ENCODE measurements around the gene NCLN. TPM values are rescaled to one million over a fixed set of nuclear protein-coding genes. Genes with fewer than 3 reads are reported as not detected.
A peak's percentile ranks its signal among the peaks of the same experiment; 100 is the strongest.
"Not testable (repeated sequence)": the region's sequence is repeated elsewhere in the genome, so short reads cannot be mapped to it uniquely, and the experiment has no call there.

NCLN gene
- polyA plus RNA-seq, 3 donors: 26.3 to 51.8 (median 37.5) TPM

DNA sequence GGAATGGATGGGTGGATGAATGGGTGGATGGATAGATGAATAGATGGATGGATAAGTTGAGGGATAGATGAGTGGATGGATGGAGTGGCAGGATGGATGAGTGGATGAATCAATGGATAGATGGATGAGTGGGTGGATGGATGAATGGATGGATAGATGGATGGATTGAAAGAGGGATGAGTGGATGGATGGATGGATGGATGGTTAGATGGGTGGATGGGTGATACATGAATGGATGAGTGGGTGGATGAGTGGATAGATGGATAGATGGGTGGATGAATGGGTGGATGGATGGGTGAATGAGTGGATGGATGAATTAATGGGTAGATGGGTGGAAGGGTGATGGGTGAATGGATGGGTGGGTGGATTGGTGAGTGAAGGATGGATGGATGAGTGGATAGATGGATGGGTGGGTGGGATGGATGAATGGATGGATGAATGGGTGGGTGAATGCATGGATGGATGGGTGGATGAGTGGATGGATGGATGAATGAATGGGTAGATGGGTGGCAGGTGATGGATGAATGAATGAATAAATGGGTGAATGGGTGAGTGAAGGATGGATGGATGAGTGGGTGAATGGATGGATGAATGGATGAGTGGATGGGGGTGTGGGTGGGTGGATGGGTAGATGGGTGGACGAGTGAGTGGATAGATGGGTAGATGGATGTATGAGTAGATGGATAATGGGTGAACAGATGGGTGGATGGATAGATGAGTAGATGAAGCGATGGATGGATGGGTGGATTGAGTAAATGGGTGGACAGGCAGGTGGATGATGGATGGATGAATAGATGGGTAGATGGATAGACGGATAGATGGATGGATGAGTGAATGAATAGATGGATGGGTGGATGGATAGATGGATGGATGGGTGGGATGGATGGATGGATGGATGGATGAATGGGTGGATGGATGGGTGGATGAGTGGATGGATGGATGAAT lies 32.2 kb upstream of the NCLN start:
- H3K27ac ChIP-seq (ENCODE audit: low read depth, low read length): no peak overlapping the region
- 66 to 93% (median 93%) methylated on average over 3 of the region's 3 CpGs for WGBS, 3 donors

- peak overlapping the region; percentile 24 for H3K27ac ChIP-seq (ENCODE audit: low read depth, low read length)
- 82 to 97% (median 95%) methylated on average over 3 of the region's 3 CpGs for WGBS, 3 donors
Observed at GRCh38 chr19:3154447-3154846, 31.3 kb upstream of the NCLN start.

DNA sequence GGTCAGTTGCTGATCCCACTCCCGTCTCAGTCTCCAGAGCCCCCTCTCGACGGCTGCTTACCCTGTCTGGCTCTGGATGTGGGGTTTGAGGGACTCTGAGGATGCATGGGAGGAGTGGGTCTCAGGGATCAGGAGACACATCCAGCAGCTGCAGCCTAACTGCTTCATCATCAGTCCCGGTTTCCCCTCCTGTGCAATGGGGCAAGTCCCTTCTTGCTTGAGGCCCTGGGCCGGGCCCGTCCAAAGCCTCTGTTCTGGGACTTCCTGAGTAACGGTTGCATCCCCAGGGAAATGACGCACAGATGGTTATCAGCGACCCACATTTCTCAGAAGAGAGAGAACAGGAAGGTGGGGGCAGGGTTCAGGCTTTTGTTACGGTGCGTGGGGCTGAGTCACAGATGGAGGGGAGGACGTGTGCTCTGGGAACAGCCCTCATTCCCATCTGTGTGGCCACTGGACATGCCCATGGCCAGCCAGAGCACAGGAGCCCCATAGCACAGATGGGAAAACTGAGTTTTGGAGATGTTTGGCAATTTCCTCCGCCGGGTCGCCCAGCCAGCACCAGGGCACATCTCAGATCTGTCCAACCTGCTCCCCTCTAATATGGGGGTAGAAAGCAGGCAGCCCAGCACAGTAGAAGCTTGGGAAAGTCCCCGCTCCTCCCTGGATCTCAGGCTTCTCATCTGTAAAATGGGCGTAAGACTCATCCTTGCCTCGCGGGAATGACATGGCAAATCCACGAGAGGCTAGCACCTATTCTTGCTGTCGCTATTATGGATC lies 30.6 kb upstream of the NCLN start:
- 40 to 57% (median 44%) methylated on average over 19 to 21 of the region's 21 CpGs for WGBS, 3 donors

GRCh38 chr19:3157096-3157845 lies 28.5 kb upstream of the NCLN start:
- H3K27ac ChIP-seq (ENCODE audit: low read depth, low read length): no peak overlapping the region
- 66 to 83% (median 80%) methylated on average over 23 of the region's 23 CpGs for WGBS, 3 donors

More for the DNA sequence above, 30.6 kb upstream of the NCLN start:
- H3K27ac ChIP-seq (ENCODE audit: low read depth, low read length): peak overlapping the region; percentile 24

DNA sequence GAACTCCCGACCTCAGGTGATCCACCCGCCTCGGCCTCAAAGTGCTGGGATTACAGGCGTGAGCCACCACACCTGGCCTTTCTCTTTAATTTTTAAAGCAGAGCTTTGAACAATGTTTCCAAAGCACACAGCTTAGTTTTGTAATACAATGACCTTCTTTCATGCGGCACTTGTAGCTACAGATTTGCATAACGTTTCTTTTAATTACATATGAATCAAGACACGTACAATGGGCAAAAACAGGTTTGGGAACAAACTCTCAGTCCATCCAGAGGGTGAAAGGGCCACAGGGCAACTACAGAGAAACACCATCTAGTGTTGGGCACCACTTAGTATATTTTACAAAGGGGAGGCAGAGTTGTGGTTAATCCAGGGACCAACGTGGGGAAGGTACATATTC lies 26.2 kb upstream of the NCLN start:
- 49 to 83% (median 77%) methylated on average over 8 of the region's 8 CpGs for WGBS, 3 donors
- H3K27ac ChIP-seq (ENCODE audit: low read depth, low read length): no peak overlapping the region

DNA sequence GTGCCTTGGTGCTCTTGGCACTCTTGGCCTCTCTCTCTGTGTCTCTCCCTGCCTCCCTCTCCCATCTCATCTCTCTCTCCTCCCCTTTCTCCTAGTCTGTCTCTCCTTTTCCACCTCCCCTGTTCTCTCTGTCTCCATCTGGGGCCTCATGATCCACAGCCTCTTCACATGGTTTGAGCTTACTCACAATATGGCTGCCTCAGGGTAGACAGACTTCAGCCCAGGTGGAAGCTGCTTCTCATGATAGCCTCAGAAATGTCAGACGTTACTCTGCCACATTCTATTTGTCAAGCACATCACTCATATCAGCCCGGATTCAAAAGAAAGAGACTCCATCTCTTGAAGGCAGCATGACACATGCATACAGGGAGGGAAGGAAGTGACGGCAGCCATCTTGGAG lies 25.5 kb upstream of the NCLN start:
- no peak overlapping the region for H3K27ac ChIP-seq (ENCODE audit: low read depth, low read length)
- 71 to 95% (median 80%) methylated on average over 3 of the region's 3 CpGs for WGBS, 3 donors

- WGBS, 3 donors: 89 to 90% (median 89%) methylated on average over 4 of the region's 4 CpGs
- H3K27ac ChIP-seq (ENCODE audit: low read depth, low read length): no peak overlapping the region
Observed at GRCh38 chr19:3161453-3161852, 24.3 kb upstream of the NCLN start.

DNA sequence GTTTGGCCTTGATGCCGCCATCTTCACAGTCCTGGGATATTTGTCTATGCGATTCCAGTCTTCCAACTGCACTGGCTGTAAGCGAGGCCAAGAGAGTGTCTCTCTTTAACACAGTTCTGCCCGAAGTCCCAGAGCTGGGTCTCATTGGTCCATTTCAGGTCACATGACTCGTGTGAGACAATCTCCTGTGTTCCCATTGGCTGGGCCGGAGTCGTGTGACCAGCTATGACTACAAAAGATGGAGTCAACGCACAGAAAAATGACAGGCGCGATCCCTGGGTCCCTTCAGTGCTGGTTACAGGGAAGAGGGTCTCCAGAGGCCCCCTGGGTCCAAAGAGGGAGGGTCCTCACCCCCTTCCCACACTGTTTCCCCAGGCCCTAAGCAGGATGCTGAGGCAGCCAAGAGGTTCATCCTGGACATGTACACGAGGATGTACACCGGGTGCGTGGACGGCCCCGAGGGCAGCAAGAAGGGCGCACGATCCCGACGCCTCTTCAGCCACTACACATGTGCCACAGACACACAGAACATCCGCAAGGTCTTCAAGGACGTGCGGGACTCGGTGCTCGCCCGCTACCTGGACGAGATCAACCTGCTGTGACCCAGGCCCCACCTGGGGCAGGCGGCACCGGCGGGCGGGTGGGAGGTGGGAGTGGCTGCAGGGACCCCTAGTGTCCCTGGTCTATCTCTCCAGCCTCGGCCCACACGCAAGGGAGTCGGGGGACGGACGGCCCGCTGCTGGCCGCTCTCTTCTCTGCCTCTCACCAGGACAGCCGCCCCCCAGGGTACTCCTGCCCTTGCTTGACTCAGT lies 23.1 kb upstream of the NCLN start:
- WGBS, 3 donors: 56 to 73% (median 69%) methylated on average over 37 to 38 of the region's 38 CpGs

GRCh38 chr19:3163230-3163886 lies 22.4 kb upstream of the NCLN start:
- H3K27ac ChIP-seq (ENCODE audit: low read depth, low read length): no peak overlapping the region
- WGBS, 3 donors: 14 to 22% (median 19%) methylated on average over 27 of the region's 27 CpGs

More for the DNA sequence above, 23.1 kb upstream of the NCLN start:
- H3K27ac ChIP-seq (ENCODE audit: low read depth, low read length): no peak overlapping the region

DNA sequence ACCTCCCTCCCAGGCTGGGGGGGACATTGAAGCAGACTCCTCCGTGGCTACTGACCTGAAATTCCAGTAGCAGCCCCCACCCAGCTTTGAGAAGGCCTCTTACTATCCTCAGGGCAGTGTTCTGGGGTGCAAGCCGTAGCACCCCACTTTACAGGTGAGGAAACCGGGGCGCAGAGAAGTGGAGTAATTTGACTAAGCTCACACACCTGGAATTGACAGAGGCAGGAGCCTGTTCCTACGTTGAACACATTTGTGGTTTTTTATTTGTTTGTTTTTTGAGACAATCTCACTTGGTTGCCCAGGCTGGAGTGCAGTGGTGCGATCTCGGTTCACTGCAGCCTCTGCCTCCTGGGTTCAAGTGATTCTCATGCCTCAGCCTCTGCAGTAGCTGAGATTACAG lies 21.8 kb upstream of the NCLN start:
- no peak overlapping the region for H3K27ac ChIP-seq (ENCODE audit: low read depth, low read length)
- 53 to 73% (median 70%) methylated on average over 7 of the region's 7 CpGs for WGBS, 3 donors

- H3K27ac ChIP-seq (ENCODE audit: low read depth, low read length): no peak overlapping the region
- 69 to 70% (median 69%) methylated on average over 13 of the region's 13 CpGs for WGBS, 3 donors
Observed at GRCh38 chr19:3167533-3168272, 18.0 kb upstream of the NCLN start.

DNA sequence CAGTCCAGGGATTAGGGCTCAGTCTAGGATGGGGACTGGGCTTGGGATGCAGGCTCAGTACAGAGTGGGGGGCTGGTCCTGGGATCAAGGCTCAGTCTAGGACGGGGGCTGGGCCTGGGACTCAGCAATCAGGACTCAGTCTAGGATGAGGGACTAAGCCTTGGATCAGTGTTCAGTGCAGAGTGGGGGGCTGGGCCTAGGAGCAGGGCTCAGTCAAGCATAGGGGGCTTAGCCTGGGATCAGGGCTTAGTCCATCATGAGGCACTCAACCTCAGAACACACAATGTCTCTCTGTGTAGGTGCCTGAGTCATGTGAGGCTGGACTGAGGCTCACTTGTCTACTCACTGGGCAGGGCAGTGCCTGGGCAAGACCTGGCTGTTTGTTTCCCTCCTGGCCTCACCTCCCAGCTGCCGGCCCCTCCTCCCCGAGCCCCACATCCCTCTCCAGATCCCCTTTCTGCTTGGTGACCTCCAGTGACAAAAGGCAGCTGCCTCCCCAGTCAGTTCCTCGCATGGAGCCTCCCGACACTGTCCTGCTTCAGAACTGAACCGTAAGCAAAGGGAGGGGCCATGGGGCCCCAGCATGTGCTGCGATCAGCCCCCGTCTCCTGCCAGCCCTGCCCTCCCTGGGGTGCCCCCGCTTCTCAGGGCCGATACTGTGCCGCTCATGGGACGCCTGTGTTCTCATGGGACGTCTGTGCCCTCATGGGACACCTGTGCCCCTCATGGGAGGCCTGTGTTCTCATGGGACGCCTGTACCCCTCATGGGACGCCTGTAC lies 13.6 kb upstream of the NCLN start:
- WGBS, 3 donors: 82 to 89% (median 84%) methylated on average over 15 of the region's 15 CpGs
- H3K27ac ChIP-seq (ENCODE audit: low read depth, low read length): no peak overlapping the region

GRCh38 chr19:3172673-3173000 lies 13.1 kb upstream of the NCLN start:
- not testable (repeated sequence) for H3K27ac ChIP-seq (ENCODE audit: low read depth, low read length)
- 77 to 91% (median 85%) methylated on average over 6 of the region's 6 CpGs for WGBS, 3 donors

GRCh38 chr19:3175781-3176714 lies 9.7 kb upstream of the NCLN start:
- no peak overlapping the region for H3K27ac ChIP-seq (ENCODE audit: low read depth, low read length)
- 46 to 54% (median 54%) methylated on average over 17 of the region's 17 CpGs for WGBS, 3 donors
